Fibroblast of lung (primary cell): Measurements from ENCODE around the gene SNRPA1. TPM values are rescaled to one million over a fixed set of nuclear protein-coding genes. Genes with fewer than 3 reads are reported as not detected.

Experiments used
- DNase-seq, 2 donors: peaks; one replicate each; pipeline versions ENCODE4 v3.0.0 to v3.0.0-alpha.2; 2010; ENCODE audit warnings: low read depth in 2 of 2
- H2AFZ ChIP-seq: 2 replicates; pipeline ENCODE4 v1.5.1; 2012; ENCODE audit warnings: low read length, control low read depth, inconsistent platforms
- H3K27ac ChIP-seq: 2 replicates; pipeline ENCODE4 v1.5.1; 2011; ENCODE audit warnings: low read length, control low read depth; ENCODE audit not compliant: insufficient read depth
- H3K27me3 ChIP-seq: 2 replicates; pipeline ENCODE4 v1.5.1; 2011; ENCODE audit warnings: mild to moderate bottlenecking, low read length; ENCODE audit not compliant: control insufficient read depth, insufficient read depth
- H3K36me3 ChIP-seq: 2 replicates; pipeline ENCODE4 v1.5.1; 2011; ENCODE audit warnings: low read length; ENCODE audit not compliant: control insufficient read depth, insufficient read depth
- H3K4me1 ChIP-seq: 2 replicates; pipeline ENCODE4 v1.5.1; 2011; ENCODE audit warnings: low read length; ENCODE audit not compliant: control insufficient read depth, insufficient read depth; ENCODE audit errors: extremely low read depth
- H3K4me2 ChIP-seq: 2 replicates; pipeline ENCODE4 v1.5.1; 2011; ENCODE audit warnings: low read length, control low read depth; ENCODE audit not compliant: insufficient read depth; ENCODE audit errors: extremely low read depth
- H3K4me3 ChIP-seq, 4 experiments: fragments of 200-600 bp in 1 of 4; sonication (generic) in 1 of 4; replicated peaks in 1 of 4; 2 replicates each; pipeline ENCODE4 v1.5.1; 2011 to 2016; ENCODE audit warnings: low read length in 4 of 4, low read depth in 3 of 4, mild to moderate bottlenecking in 3 of 4, control low read depth in 2 of 4, inconsistent platforms in 1 of 4, mixed read lengths in 1 of 4; ENCODE audit not compliant: insufficient read depth in 1 of 4; ENCODE audit errors: control extremely low read depth in 1 of 4
- H3K79me2 ChIP-seq: 2 replicates; pipeline ENCODE4 v1.5.1; 2012; ENCODE audit warnings: mild to moderate bottlenecking, low read length, inconsistent platforms; ENCODE audit not compliant: control insufficient read depth, insufficient read depth
- H3K9ac ChIP-seq: 2 replicates; pipeline ENCODE4 v1.5.1; 2011; ENCODE audit warnings: mild to moderate bottlenecking, low read length, control low read depth; ENCODE audit not compliant: insufficient read depth
- H3K9me3 ChIP-seq: 2 replicates; pipeline ENCODE4 v1.5.1; 2012; ENCODE audit warnings: low read depth, low read length; ENCODE audit not compliant: control insufficient read depth, insufficient read depth
- H4K20me1 ChIP-seq: 2 replicates; pipeline ENCODE4 v1.5.1; 2011; ENCODE audit warnings: low read length; ENCODE audit not compliant: control insufficient read depth, insufficient read depth; ENCODE audit errors: extremely low read depth
- CTCF ChIP-seq, 2 donors: IDR thresholded peaks in 1 of 2; conservative IDR thresholded peaks in 1 of 2; 1 replicate in 1 of 2; 2 replicates in 1 of 2; pipeline ENCODE4 v1.5.1; 2011 to 2012; ENCODE audit warnings: low read length in 2 of 2, control low read depth in 1 of 2, inconsistent platforms in 1 of 2, low read depth in 1 of 2, mild to moderate bottlenecking in 1 of 2
- EZH2 ChIP-seq: IDR thresholded peaks from 2 replicates; pipeline ENCODE4 v1.5.1; 2012; ENCODE audit warnings: low read length, control low read depth, mild to moderate bottlenecking; ENCODE audit errors: missing control alignments
- polyA plus RNA-seq, 2 donors: library from polyadenylated mRNA; depleted of rRNA in 1 of 2; stranded (reverse) in 1 of 2; unstranded in 1 of 2; fragments of >200 nt; gene quantifications; 2 replicates each; pipeline ENCODE4 v1.2.1, GENCODE V29; 2011 to 2012; ENCODE audit warnings: missing spikeins in 1 of 2
- total RNA-seq: library from RNA; depleted of rRNA; stranded (reverse); fragments of >200 nt; gene quantifications from 2 replicates; pipeline ENCODE4 v1.2.1, GENCODE V29; 2014

SNRPA1 gene
- total and polyA plus RNA-seq, 2 donors (not counting 1 experiment from before 2014, with no cell fraction given) = 12.9 to 90.3 TPM

- DNase-seq = peak; percentile 87 to 92
- TF ChIP-seq EZH2 (no peak), CTCF (conservative IDR thresholded peaks at IDR 0.05 in 1 of 2, IDR thresholded peaks at IDR 0.05 in 1 of 2; ENCODE audit: low read depth in 1 of 2, low read length in 2 of 2) (no peak)
- H3K4me3 ChIP-seq = no peak overlapping the region
- no peaks in the 10 kb centered on the region for H3K9me3 ChIP-seq
- no peak overlapping the region for H3K9ac ChIP-seq
- no peaks in the 10 kb centered on the region for H3K36me3 ChIP-seq
- H3K27me3 ChIP-seq = no peaks in the 10 kb centered on the region
- H4K20me1 ChIP-seq = no peaks in the 10 kb centered on the region
- H3K27ac ChIP-seq = no peak overlapping the region
- H2AFZ ChIP-seq = peak overlapping the region; percentile 35
- peaks cover 7% of the 10 kb centered on the region for H3K79me2 ChIP-seq
- H3K4me2 ChIP-seq = peak overlapping the region; percentile 15
- H3K4me1 ChIP-seq = peaks cover 6% of the 10 kb centered on the region
Observed at GRCh38 chr15:101255615-101256241, 39.3 kb downstream of the SNRPA1 start.

- H3K9me3 ChIP-seq = no peaks in the 10 kb centered on the region
- H4K20me1 ChIP-seq = no peaks in the 10 kb centered on the region
- peaks cover 6% of the 10 kb centered on the region for H3K4me1 ChIP-seq
- DNase-seq = peak in 1 of 2 donors; percentile 41
- H3K4me3 ChIP-seq = no peak overlapping the region
- peaks cover 14% of the 10 kb centered on the region for H3K79me2 ChIP-seq
- H3K27ac ChIP-seq = no peak overlapping the region
- H3K9ac ChIP-seq = no peak overlapping the region
- TF ChIP-seq CTCF (conservative IDR thresholded peaks at IDR 0.05 in 1 of 2, IDR thresholded peaks at IDR 0.05 in 1 of 2; ENCODE audit: low read depth in 1 of 2, low read length in 2 of 2) = no peak
- no peak for TF ChIP-seq EZH2
- H3K36me3 ChIP-seq = no peaks in the 10 kb centered on the region
- no peaks in the 10 kb centered on the region for H3K27me3 ChIP-seq
- H3K4me2 ChIP-seq = no peak overlapping the region
- H2AFZ ChIP-seq = no peak overlapping the region
Observed at GRCh38 chr15:101255051-101255395, 40.0 kb downstream of the SNRPA1 start.

- no peak for TF ChIP-seq EZH2
- no peak for TF ChIP-seq CTCF (conservative IDR thresholded peaks at IDR 0.05 in 1 of 2, IDR thresholded peaks at IDR 0.05 in 1 of 2; ENCODE audit: low read depth in 1 of 2, low read length in 2 of 2)
- H3K9me3 ChIP-seq = no peaks in the 10 kb centered on the region
- H4K20me1 ChIP-seq = no peaks in the 10 kb centered on the region
- H3K79me2 ChIP-seq = peaks cover 20% of the 10 kb centered on the region
- DNase-seq = no peak
- no peaks in the 10 kb centered on the region for H3K27me3 ChIP-seq
- no peak overlapping the region for H3K4me2 ChIP-seq
- H3K36me3 ChIP-seq = no peaks in the 10 kb centered on the region
- H3K9ac ChIP-seq = no peak overlapping the region
- no peak overlapping the region for H2AFZ ChIP-seq
- H3K27ac ChIP-seq = no peak overlapping the region
- H3K4me1 ChIP-seq = peaks cover 6% of the 10 kb centered on the region
- no peak overlapping the region for H3K4me3 ChIP-seq
Observed at GRCh38 chr15:101254157-101255050, 40.6 kb downstream of the SNRPA1 start.
